ENCODE data around the gene AGTPBP1.

GRCh38 chr9:85688361-85688760 lies 53.4 kb downstream of the AGTPBP1 start:
- TF ChIP-seq POLR2AphosphoS5 (IDR thresholded peaks at IDR 0.05; ENCODE audit: low read depth, low read length): no peak
- TF ChIP-seq NRF1 (IDR thresholded peaks at IDR 0.05; ENCODE audit: low read depth, low read length): no peak
- TF ChIP-seq RAD21 (IDR thresholded peaks at IDR 0.05; ENCODE audit: low read length): no peak
- TF ChIP-seq ZBTB33 (IDR thresholded peaks at IDR 0.05; ENCODE audit: borderline replicate concordance, low read depth): no peak
- no peak for TF ChIP-seq CTCF (IDR thresholded peaks at IDR 0.05)
- TF ChIP-seq RCOR1 (IDR thresholded peaks at IDR 0.05; ENCODE audit: low read length): no peak
- no peak for TF ChIP-seq CHD2 (IDR thresholded peaks at IDR 0.05; ENCODE audit: low read length, partially characterized antibody)
- TF ChIP-seq EZH2phosphoT487 (IDR thresholded peaks at IDR 0.05; ENCODE audit: borderline replicate concordance, low read depth): no peak
- TF ChIP-seq SMC3 (IDR thresholded peaks at IDR 0.05; ENCODE audit: low read depth, low read length): no peak
- no peak for TF ChIP-seq REST (IDR thresholded peaks at IDR 0.05; ENCODE audit: low read depth, low read length)

All from SK-N-SH (cell line).